GM12875 (cell line): Measurements from ENCODE around the gene SUMO3.

Experiments used
- H3K4me3 ChIP-seq: one replicate; pipeline ENCODE4 v1.5.1; 2011; ENCODE audit warnings: low read depth, low read length, control low read depth
- TF ChIP-seq, protein P1 (sequence below): IDR thresholded peaks from 2 replicates; pipeline ENCODE4 v1.5.1; 2011; ENCODE audit warnings: low read depth, mild to moderate bottlenecking, control low read depth, inconsistent platforms, low read length, moderate library complexity, borderline replicate concordance; ENCODE audit not compliant: insufficient read depth

The SUMO3 gene

DNA sequence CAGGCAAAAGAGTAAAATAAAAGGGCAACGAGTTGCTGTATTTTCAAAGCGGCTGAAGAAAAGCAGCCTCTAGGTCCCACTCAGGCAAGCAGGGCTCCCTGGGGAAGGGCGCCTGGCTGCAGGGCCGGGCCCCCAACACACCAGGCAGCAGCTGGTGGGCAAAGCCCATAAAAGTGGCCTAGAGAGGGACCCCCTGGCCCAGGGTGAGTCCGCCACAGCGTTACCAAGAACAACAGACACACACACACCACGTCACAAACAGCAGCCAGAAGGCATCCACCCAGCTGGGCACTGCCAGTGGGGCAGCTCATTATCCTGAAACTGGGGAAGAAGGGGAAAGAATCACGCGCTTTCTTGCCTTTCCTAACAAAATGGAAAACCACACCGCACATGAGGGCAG is 4.7 kb downstream of the SUMO3 start:
- no peak overlapping the region for H3K4me3 ChIP-seq
- TF ChIP-seq, protein P1, sequence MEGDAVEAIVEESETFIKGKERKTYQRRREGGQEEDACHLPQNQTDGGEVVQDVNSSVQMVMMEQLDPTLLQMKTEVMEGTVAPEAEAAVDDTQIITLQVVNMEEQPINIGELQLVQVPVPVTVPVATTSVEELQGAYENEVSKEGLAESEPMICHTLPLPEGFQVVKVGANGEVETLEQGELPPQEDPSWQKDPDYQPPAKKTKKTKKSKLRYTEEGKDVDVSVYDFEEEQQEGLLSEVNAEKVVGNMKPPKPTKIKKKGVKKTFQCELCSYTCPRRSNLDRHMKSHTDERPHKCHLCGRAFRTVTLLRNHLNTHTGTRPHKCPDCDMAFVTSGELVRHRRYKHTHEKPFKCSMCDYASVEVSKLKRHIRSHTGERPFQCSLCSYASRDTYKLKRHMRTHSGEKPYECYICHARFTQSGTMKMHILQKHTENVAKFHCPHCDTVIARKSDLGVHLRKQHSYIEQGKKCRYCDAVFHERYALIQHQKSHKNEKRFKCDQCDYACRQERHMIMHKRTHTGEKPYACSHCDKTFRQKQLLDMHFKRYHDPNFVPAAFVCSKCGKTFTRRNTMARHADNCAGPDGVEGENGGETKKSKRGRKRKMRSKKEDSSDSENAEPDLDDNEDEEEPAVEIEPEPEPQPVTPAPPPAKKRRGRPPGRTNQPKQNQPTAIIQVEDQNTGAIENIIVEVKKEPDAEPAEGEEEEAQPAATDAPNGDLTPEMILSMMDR: no peak

DNA sequence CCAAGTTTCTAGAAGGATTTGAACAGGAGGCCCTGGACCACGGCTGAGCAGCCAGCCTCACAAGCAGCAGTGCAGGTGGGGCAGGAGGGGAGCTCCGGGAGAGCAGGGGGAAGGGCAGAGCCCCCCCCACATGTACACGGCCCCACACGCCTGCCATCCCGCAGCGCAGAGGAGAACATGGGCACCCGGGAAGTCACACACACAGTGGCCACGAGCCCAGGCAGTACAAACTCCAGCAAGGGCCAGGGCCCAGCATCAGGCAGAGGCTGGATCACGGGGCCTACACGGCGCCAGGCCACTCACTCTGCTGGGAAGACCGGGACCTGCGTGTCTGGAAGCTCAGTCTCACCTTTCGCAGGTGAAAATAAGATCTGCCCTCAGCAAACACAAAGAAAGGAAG is 5.2 kb downstream of the SUMO3 start:
- H3K4me3 ChIP-seq: no peak overlapping the region
- TF ChIP-seq, protein P1: no peak

DNA sequence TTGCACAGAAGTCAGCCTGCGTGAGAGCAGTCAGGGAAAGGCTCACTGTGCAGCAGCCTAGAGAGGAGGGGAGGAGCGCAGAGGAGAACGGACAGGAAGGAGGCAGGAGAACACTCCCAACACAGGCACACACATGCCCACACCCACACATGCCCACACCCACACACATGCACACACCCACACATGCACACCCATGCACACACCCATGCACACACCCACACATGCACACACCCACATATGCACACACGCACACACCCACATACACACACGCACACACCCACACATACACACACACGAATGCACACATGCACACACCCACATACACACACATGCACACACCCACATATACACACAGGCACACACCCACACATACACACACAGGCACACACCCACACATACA is 7.1 kb downstream of the SUMO3 start:
- TF ChIP-seq, protein P1: no peak
- no peak overlapping the region for H3K4me3 ChIP-seq

DNA sequence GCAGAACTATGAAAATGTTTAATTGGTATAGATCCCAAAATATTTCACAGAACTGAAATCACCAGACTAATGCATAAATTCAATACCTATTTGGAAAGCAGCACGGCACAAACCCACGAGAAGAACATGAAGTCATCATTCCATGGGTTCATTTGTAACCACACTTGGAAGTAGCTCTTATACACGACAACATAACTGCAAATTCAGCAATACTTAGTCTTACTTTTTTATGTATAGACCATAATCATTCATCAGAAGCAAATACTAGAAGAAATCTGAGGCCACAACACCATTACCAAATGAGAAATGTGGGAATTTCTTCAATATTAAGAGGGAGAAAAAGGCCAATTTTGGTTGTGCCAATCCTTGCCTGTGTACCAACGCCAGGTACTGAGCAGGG is 12.0 kb downstream of the SUMO3 start:
- TF ChIP-seq, protein P1: no peak

DNA sequence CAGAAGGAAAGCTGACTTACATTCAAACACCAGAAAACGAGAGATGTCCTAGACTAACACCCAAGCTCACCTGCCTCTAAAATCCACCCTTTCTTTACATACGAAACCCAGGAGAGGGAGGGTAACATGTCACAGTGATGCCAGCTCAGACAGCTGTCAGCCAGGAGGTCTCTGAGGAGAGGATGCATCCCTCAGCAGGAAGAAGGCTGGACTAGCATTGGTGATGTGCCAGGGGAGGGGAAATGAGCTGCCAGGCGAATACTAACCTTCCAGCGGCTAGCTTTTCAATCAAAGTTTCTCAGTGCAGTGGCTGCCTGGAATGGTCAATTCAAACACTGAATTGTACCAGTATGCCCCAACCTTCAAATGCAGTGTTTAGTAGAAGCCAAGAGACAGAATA is 12.6 kb downstream of the SUMO3 start:
- TF ChIP-seq, protein P1: no peak
- H3K4me3 ChIP-seq: no peak overlapping the region

More for the DNA sequence above, 12.0 kb downstream of the SUMO3 start:
- no peak overlapping the region for H3K4me3 ChIP-seq

DNA sequence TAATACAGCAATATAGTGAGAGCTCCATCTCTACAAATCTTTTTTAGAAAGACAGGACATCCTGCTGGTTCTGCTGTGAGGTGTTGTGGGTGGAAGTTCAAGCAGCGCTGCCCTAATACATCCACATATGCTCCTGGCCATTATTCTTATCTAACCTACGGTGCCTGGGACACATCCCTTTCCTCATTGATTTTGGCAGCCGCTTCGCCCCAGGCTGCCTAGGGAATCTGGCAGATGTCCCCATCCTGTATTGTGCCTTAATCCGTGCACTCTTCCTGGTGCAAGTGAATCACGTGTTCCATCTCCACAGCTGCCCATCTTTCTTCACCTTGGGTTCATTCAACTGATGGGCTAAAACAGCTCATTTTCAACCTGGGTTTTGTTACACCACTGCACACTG is 13.1 kb downstream of the SUMO3 start:
- TF ChIP-seq, protein P1: no peak
- no peak overlapping the region for H3K4me3 ChIP-seq

DNA sequence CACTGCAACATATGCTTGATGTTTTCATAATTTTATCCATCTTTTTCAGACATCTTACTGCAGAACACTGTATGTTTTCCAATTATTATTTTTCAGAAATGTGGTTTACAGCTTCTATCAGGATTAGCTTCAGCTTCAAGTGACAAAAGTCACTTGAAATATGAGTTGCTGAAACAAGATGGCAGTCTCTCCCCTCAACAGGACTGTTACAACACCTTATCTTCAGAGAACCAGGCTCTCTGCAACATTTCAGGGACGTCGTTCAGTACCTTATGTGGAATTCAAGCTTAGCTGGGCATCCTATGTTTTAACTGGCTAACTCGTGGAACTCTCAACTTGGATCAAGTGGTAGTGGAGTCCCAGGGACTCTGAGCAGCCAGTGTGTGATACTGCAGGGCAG is 14.2 kb downstream of the SUMO3 start:
- H3K4me3 ChIP-seq: no peak overlapping the region
- TF ChIP-seq, protein P1: no peak
